Immature natural killer cell (primary cell): ENCODE data around the gene STX10. TPM values are rescaled to one million over a fixed set of nuclear protein-coding genes. Genes with fewer than 3 reads are reported as not detected.

Source experiments
- DNase-seq, 3 donors: peaks; one replicate each; pipeline ENCODE4 v3.0.0; 2022; ENCODE audit warnings: mixed read lengths in 1 of 3
- H3K27ac Mint-ChIP-seq, 6 donors: one replicate each; pipeline ENCODE4 v1.8.0; 2020; ENCODE audit warnings: mixed read lengths in 6 of 6, mild to moderate bottlenecking in 5 of 6, inconsistent platforms in 4 of 6, moderate library complexity in 3 of 6
- H3K27me3 Mint-ChIP-seq, 3 donors: one replicate each; pipeline ENCODE4 v1.8.0; 2020 to 2021; ENCODE audit warnings: low read depth in 3 of 3, mild to moderate bottlenecking in 3 of 3, mixed read lengths in 3 of 3, moderate library complexity in 3 of 3, inconsistent platforms in 1 of 3
- H3K36me3 Mint-ChIP-seq, 3 donors: one replicate each; pipeline ENCODE4 v1.8.0; 2020; ENCODE audit warnings: mixed read lengths in 3 of 3, inconsistent platforms in 2 of 3, mild to moderate bottlenecking in 2 of 3
- H3K4me1 Mint-ChIP-seq, 2 donors: one replicate each; pipeline ENCODE4 v1.8.0; 2020; ENCODE audit warnings: inconsistent platforms in 2 of 2, mild to moderate bottlenecking in 2 of 2, mixed read lengths in 2 of 2, moderate library complexity in 1 of 2
- H3K4me3 Mint-ChIP-seq, 5 donors: one replicate each; pipeline ENCODE4 v1.8.0; 2020; ENCODE audit warnings: mild to moderate bottlenecking in 5 of 5, mixed read lengths in 5 of 5, inconsistent platforms in 3 of 5, moderate library complexity in 3 of 5
- H3K9me3 Mint-ChIP-seq, 6 donors: one replicate each; pipeline ENCODE4 v1.8.0; 2020; ENCODE audit warnings: mild to moderate bottlenecking in 6 of 6, mixed read lengths in 6 of 6, inconsistent platforms in 4 of 6, moderate library complexity in 3 of 6
- polyA plus RNA-seq, 3 donors: library from polyadenylated mRNA; unstranded; fragments of 300-500 nt; fragmentation: Illumina TruSeq; gene quantifications; one replicate each; pipeline ENCODE4 v1.2.3, GENCODE V29; 2021

Gene STX10
- polyA plus RNA-seq, 3 donors from 2014 or later, result 56.8 to 92.5 (median 66.0) TPM

DNA sequence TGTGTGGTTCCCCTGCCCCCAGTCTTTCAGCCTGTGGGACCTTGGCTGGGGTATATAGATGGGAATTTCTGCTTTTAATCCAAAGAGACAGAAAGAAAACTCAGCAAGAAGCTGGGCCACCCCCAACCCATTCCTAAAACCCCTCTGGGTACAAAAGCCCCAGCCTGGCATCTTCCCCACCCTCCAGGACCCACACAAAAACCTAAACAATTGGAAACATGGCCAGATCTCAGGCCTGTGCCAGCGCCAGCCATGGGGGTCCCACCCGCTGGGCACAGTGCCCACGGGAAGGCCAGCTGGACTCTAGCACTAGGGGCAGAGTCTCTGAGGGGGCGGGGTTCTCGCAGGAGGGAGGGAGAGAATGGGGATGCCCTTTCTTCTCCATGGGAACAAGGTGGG, 56.1 kb downstream of the STX10 start:
- H3K36me3 Mint-ChIP-seq, result no peaks in the 10 kb centered on the region
- no peak overlapping the region for H3K27ac Mint-ChIP-seq
- H3K4me3 Mint-ChIP-seq, result no peak overlapping the region
- peaks cover 27 to 35% (median 34%) of the 10 kb centered on the region in 3 donors for H3K27me3 Mint-ChIP-seq
- peaks cover 0 to 2% (median 0%) of the 10 kb centered on the region in 6 donors for H3K9me3 Mint-ChIP-seq
- DNase-seq, result no peak
- H3K4me1 Mint-ChIP-seq, result peaks cover 15 to 24% of the 10 kb centered on the region in 2 donors

Other genes with a start within 250 kb of the STX10 start
- gene SYCE2, start 231.1 kb downstream of the STX10 start, polyA plus RNA-seq, result under 1 TPM in 1 of 3 donors, not detected in 2; 0.20 TPM
- gene FARSA, start 216.7 kb downstream of the STX10 start, polyA plus RNA-seq, result 10 to 100 TPM; 57.2 to 82.0 (median 71.1) TPM
- gene CALR, start 211.8 kb downstream of the STX10 start, polyA plus RNA-seq, result 100 to 1,000 TPM; 125 to 301 (median 238) TPM
- gene RAD23A, start 204.5 kb downstream of the STX10 start, polyA plus RNA-seq, result 100 to 1,000 TPM in 1 of 3 donors, 10 to 100 TPM in 2; 68.9 to 121 (median 69.4) TPM
- gene GADD45GIP1, start 193.2 kb downstream of the STX10 start, polyA plus RNA-seq, result 10 to 100 TPM; 37.4 to 69.1 (median 56.8) TPM
- not detected for gene DAND5, start 180.8 kb downstream of the STX10 start, polyA plus RNA-seq
- gene NFIX, start 154.9 kb downstream of the STX10 start, polyA plus RNA-seq, result under 1 TPM in 1 of 3 donors, not detected in 2; 0.49 TPM
- 1 to 10 TPM; 1.1 to 2.2 (median 2.1) TPM for gene LYL1, start 47.5 kb downstream of the STX10 start, polyA plus RNA-seq
- gene TRMT1, start 33.6 kb downstream of the STX10 start, polyA plus RNA-seq, result 10 to 100 TPM; 13.2 to 16.5 (median 16.3) TPM
- gene NACC1, start 32.1 kb downstream of the STX10 start, polyA plus RNA-seq, result 1 to 10 TPM in 2 of 3 donors, not detected in 1; 1.2 to 2.8 TPM
- gene IER2, start within 50 bp of the STX10 start, polyA plus RNA-seq, result 100 to 1,000 TPM; 395 to 487 (median 487) TPM